Mammary epithelial cell (primary cell): ENCODE data around the gene IMPACT.

Source experiments
- EZH2 ChIP-seq: IDR thresholded peaks from 2 replicates; pipeline ENCODE4 v1.6.1; 2012; ENCODE audit warnings: low read length, inconsistent platforms, borderline replicate concordance
- TF ChIP-seq, protein P1 (sequence below), 2 donors: IDR thresholded peaks in 1 of 2; conservative IDR thresholded peaks in 1 of 2; 2 replicates each; pipeline ENCODE4 v1.5.1; 2011 to 2012; ENCODE audit warnings: inconsistent platforms in 2 of 2, low read length in 2 of 2, mild to moderate bottlenecking in 2 of 2, control low read depth in 1 of 2, low read depth in 1 of 2; ENCODE audit not compliant: insufficient read depth in 1 of 2; ENCODE audit errors: extremely low read depth in 1 of 2

- TF ChIP-seq, protein P1, sequence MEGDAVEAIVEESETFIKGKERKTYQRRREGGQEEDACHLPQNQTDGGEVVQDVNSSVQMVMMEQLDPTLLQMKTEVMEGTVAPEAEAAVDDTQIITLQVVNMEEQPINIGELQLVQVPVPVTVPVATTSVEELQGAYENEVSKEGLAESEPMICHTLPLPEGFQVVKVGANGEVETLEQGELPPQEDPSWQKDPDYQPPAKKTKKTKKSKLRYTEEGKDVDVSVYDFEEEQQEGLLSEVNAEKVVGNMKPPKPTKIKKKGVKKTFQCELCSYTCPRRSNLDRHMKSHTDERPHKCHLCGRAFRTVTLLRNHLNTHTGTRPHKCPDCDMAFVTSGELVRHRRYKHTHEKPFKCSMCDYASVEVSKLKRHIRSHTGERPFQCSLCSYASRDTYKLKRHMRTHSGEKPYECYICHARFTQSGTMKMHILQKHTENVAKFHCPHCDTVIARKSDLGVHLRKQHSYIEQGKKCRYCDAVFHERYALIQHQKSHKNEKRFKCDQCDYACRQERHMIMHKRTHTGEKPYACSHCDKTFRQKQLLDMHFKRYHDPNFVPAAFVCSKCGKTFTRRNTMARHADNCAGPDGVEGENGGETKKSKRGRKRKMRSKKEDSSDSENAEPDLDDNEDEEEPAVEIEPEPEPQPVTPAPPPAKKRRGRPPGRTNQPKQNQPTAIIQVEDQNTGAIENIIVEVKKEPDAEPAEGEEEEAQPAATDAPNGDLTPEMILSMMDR (conservative IDR thresholded peaks at IDR 0.05 in 1 of 2, IDR thresholded peaks at IDR 0.05 in 1 of 2; ENCODE audit: extremely low read depth in 1 of 2, insufficient read depth in 1 of 2, low read depth in 1 of 2, low read length in 2 of 2): no peak
- no peak for TF ChIP-seq EZH2
These were observed 35.5 kb downstream of the IMPACT start for GRCh38 chr18:24461996-24462395.
